Esophagus muscularis mucosa (tissue), 4 donors: ENCODE results near the gene CEP55.

Experiments used
- CTCF ChIP-seq, 3 experiments: fragments of 200-600 bp in 2 of 3; fragments of 450-650 bp in 1 of 3; sonication (generic) in 2 of 3; IDR thresholded peaks; one replicate each; pipeline ENCODE4 v1.5.1; 2017 to 2019; ENCODE audit warnings: antibody characterized with exemption in 3 of 3, mild to moderate bottlenecking in 2 of 3, moderate library complexity in 1 of 3
- EP300 ChIP-seq: sonication (generic); formaldehyde crosslinking; IDR thresholded peaks from one replicate; pipeline ENCODE4 v1.6.1; 2017; ENCODE audit warnings: antibody characterized with exemption
- POLR2A ChIP-seq: fragments of 450-650 bp; IDR thresholded peaks from one replicate; pipeline ENCODE4 v1.6.1; 2017; ENCODE audit warnings: antibody characterized with exemption, moderate library complexity, mild to moderate bottlenecking, low read depth
- POLR2AphosphoS5 ChIP-seq, 2 donors: sonication (generic); formaldehyde crosslinking; IDR thresholded peaks; one replicate each; pipeline ENCODE4 v1.6.1; 2017; ENCODE audit warnings: antibody characterized with exemption in 2 of 2

- TF ChIP-seq CTCF (IDR thresholded peaks at IDR 0.05) (no peak), POLR2A (no peak), EP300 (no peak), POLR2AphosphoS5 (IDR thresholded peaks at IDR 0.05) (no peak)
Measured at GRCh38 chr10:93567277-93568104, 71.1 kb downstream of the CEP55 start.
